ENCODE measurements around the gene ZSWIM7.
"Not testable (repeated sequence)": the region's sequence is repeated elsewhere in the genome, so short reads cannot be mapped to it uniquely, and the experiment has no call there.

ZSWIM7 gene

GRCh38 chr17:15955793-15956541, 43.5 kb downstream of the ZSWIM7 start:
- no peak for DNase-seq

GRCh38 chr17:15954222-15954621, 45.3 kb downstream of the ZSWIM7 start:
- DNase-seq = no peak

- no peak for DNase-seq
These were observed 46.4 kb downstream of the ZSWIM7 start for GRCh38 chr17:15952916-15953790.

GRCh38 chr17:15952048-15952532, 47.4 kb downstream of the ZSWIM7 start:
- no peak for DNase-seq

GRCh38 chr17:15951368-15952047, 48.0 kb downstream of the ZSWIM7 start:
- no peak for DNase-seq

- no peak for DNase-seq
These were observed 51.3 kb downstream of the ZSWIM7 start for GRCh38 chr17:15947976-15948752.

- DNase-seq = no peak
These were observed 52.2 kb downstream of the ZSWIM7 start for GRCh38 chr17:15947271-15947670.

GRCh38 chr17:15946611-15947120, 52.8 kb downstream of the ZSWIM7 start:
- no peak for DNase-seq

GRCh38 chr17:15945527-15946191, 53.8 kb downstream of the ZSWIM7 start:
- DNase-seq = no peak

- peak; percentile 48 to 72 for DNase-seq
These were observed 54.6 kb downstream of the ZSWIM7 start, which contains the start of gene ADORA2B for GRCh38 chr17:15944759-15945526. ADORA2B (plus strand) TSS chr17:15945130; CDS start chr17:15945249, 119 bp downstream.

GRCh38 chr17:15943971-15944758, 55.3 kb downstream of the ZSWIM7 start:
- no peak for DNase-seq

- DNase-seq = no peak
These were observed 57.2 kb downstream of the ZSWIM7 start for GRCh38 chr17:15942207-15942833.

GRCh38 chr17:15941781-15942180, 57.7 kb downstream of the ZSWIM7 start:
- no peak for DNase-seq

GRCh38 chr17:15936481-15936880, 63.0 kb downstream of the ZSWIM7 start:
- not testable (repeated sequence) for DNase-seq

- DNase-seq = no peak
These were observed 63.6 kb downstream of the ZSWIM7 start for GRCh38 chr17:15935891-15936290.

- no peak for DNase-seq
These were observed 64.6 kb downstream of the ZSWIM7 start for GRCh38 chr17:15934866-15935265.

GRCh38 chr17:15931394-15931793, 68.1 kb downstream of the ZSWIM7 start:
- DNase-seq = no peak

- DNase-seq = no peak
These were observed 69.1 kb downstream of the ZSWIM7 start for GRCh38 chr17:15930426-15930825.

GRCh38 chr17:15929941-15930340, 69.6 kb downstream of the ZSWIM7 start:
- no peak for DNase-seq
